ENCODE data around the gene POU5F1. TPM values are rescaled to one million over a fixed set of nuclear protein-coding genes. Genes with fewer than 3 reads are reported as not detected.

Gene POU5F1
- total RNA-seq, 1 experiment from 2014 or later: not detected

DNA sequence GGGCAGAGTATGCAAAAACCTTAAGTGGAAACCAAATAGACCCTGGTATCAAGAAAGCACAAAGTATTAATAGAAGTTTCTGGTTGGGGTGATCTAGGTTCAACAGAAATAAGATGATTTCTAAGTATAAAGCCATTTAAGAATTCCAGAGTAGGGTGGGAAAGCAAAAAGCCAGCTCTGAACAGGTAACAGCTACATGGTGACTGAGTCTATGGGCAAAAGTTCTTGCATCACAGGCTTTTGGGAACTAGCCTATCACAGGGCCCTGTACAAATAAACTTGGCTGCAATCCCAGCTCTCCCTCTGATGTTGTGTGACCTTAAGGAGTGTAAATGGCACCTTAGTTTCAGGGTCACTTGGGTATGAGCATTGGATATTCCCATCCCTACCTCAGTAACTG, 6.6 kb downstream of the POU5F1 start:
- no peaks in the 10 kb centered on the region for H3K27me3 ChIP-seq (replicated peaks; ENCODE audit: insufficient read depth, low read depth, low read length, poor library complexity)
- H3K36me3 ChIP-seq (ENCODE audit: insufficient read depth, low read length, poor library complexity, severe bottlenecking): peaks cover 21% of the 10 kb centered on the region
- ChIA-PET POLR2A (ENCODE audit: low non-redundant PET) (no interaction called here), CTCF (interaction anchor here (0.6 kb wide), 1 partner anchor 213 kb away, joined by 9 read pairs; no protein-coding TSS in a partner anchor)
- DNase-seq (ENCODE audit: low spot score): no peak
- no TSS peak for BruUV-seq (replicated peaks)
- H3K4me1 ChIP-seq (ENCODE audit: insufficient read depth, low read length, poor library complexity, severe bottlenecking): no peaks in the 10 kb centered on the region
- intact Hi-C loops (cut with micrococcal nuclease; ENCODE audit: unreplicated experiment): no loop called here
- no peaks in the 10 kb centered on the region for H3K9me3 ChIP-seq (ENCODE audit: low read depth, low read length, poor library complexity, severe bottlenecking)
- no peak for TF ChIP-seq EZH2 (IDR thresholded peaks at IDR 0.05; ENCODE audit: borderline replicate concordance, low read depth, low read length, poor library complexity, severe bottlenecking)
- TF ChIP-seq, protein P1, sequence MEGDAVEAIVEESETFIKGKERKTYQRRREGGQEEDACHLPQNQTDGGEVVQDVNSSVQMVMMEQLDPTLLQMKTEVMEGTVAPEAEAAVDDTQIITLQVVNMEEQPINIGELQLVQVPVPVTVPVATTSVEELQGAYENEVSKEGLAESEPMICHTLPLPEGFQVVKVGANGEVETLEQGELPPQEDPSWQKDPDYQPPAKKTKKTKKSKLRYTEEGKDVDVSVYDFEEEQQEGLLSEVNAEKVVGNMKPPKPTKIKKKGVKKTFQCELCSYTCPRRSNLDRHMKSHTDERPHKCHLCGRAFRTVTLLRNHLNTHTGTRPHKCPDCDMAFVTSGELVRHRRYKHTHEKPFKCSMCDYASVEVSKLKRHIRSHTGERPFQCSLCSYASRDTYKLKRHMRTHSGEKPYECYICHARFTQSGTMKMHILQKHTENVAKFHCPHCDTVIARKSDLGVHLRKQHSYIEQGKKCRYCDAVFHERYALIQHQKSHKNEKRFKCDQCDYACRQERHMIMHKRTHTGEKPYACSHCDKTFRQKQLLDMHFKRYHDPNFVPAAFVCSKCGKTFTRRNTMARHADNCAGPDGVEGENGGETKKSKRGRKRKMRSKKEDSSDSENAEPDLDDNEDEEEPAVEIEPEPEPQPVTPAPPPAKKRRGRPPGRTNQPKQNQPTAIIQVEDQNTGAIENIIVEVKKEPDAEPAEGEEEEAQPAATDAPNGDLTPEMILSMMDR (conservative IDR thresholded peaks at IDR 0.05; ENCODE audit: low read depth, low read length): no peak
- no peak overlapping the region for H3K4me3 ChIP-seq (ENCODE audit: low read depth, low read length, poor library complexity, severe bottlenecking)
- H3K27ac ChIP-seq (ENCODE audit: low read depth, low read length, poor library complexity, severe bottlenecking): no peak overlapping the region

DNA sequence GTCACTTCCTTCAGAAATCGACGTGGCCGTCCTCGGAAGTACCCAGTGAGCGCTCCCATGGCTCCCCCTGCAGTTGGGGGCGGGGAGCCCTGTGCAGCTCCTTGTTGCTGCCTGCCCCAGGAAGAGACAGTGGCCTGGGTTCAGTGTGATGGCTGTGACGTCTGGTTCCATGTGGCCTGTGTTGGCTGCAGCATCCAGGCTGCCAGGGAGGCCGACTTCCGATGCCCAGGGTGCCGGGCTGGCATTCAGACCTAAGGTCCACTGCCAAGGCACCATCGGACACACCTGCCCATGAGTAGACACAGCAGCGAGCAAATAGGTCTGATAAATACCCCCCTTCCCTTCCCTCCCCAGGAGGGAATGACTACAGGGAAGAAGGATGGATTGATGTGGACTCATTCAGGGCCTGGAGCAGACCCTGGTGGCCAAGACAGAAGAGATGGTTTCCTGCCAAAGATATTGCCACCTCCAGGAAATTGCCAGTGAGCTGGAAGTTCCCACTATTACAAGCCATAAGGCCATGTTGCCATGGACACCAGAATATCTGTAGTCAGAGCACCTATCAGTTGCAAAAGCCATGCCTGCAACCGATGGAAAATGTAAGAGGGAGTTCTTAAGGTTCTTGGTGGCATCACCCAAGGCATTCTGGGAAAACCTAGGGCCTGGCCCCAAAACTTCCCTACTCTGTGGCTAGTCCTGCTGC, 7.9 kb downstream of the POU5F1 start:
- no peak overlapping the region for H3K27ac ChIP-seq (ENCODE audit: low read depth, low read length, poor library complexity, severe bottlenecking)
- no peak for TF ChIP-seq EZH2 (IDR thresholded peaks at IDR 0.05; ENCODE audit: borderline replicate concordance, low read depth, low read length, poor library complexity, severe bottlenecking)
- TF ChIP-seq, protein P1 (conservative IDR thresholded peaks at IDR 0.05; ENCODE audit: low read depth, low read length): no peak
- no peak for DNase-seq (ENCODE audit: low spot score)
- no TSS peak for BruUV-seq (replicated peaks)
- ChIA-PET CTCF (no interaction called here), POLR2A (ENCODE audit: low non-redundant PET) (no interaction called here)
- no peaks in the 10 kb centered on the region for H3K4me1 ChIP-seq (ENCODE audit: insufficient read depth, low read length, poor library complexity, severe bottlenecking)
- no peaks in the 10 kb centered on the region for H3K9me3 ChIP-seq (ENCODE audit: low read depth, low read length, poor library complexity, severe bottlenecking)
- no peaks in the 10 kb centered on the region for H3K27me3 ChIP-seq (replicated peaks; ENCODE audit: insufficient read depth, low read depth, low read length, poor library complexity)
- H3K4me3 ChIP-seq (ENCODE audit: low read depth, low read length, poor library complexity, severe bottlenecking): no peak overlapping the region
- intact Hi-C loops (cut with micrococcal nuclease; ENCODE audit: unreplicated experiment): no loop called here
- H3K36me3 ChIP-seq (ENCODE audit: insufficient read depth, low read length, poor library complexity, severe bottlenecking): peaks cover 21% of the 10 kb centered on the region

DNA sequence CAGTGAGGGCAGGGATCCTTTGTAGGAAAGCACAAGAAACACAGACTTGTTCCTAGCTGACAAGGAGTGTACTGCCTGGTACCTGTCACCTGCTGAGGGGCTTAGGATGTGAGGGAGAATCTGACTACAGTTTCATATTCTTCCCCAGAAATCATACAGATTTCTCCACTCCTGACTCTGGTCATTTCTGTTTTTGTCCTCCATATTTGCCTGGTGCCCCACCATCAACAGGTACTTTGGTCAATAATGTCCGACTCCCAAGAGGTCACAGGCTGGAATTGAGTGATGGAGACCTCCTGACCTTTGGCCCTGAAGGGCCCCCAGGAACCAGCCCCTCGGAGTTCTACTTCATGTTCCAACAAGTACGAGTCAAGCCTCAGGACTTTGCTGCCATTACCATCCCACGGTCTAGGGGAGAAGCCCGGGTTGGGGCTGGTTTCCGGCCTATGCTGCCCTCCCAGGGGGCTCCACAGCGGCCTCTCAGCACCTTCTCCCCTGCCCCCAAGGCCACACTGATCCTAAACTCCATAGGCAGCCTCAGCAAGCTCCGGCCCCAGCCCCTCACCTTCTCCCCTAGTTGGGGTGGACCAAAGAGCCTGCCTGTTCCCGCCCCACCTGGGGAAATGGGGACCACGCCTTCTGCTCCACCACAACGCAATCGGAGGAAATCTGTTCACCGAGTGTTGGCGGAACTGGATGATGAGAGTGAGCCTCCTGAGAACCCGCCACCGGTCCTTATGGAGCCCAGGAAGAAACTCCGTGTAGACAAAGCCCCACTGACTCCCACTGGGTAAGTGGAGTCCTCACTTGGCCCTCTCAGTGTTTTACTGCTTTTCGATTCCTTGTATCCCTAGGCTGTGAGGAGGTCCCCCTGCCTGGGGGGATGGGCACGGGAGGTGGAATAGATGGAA, 9.0 kb downstream of the POU5F1 start:
- DNase-seq (ENCODE audit: low spot score): no peak
- Histone ChIP-seq H3K4me3 (ENCODE audit: low read depth, low read length, poor library complexity, severe bottlenecking) (no peak overlapping the region), H3K9me3 (ENCODE audit: low read depth, low read length, poor library complexity, severe bottlenecking) (no peaks in the 10 kb centered on the region), H3K27ac (ENCODE audit: low read depth, low read length, poor library complexity, severe bottlenecking) (no peak overlapping the region), H3K36me3 (ENCODE audit: insufficient read depth, low read length, poor library complexity, severe bottlenecking) (peaks cover 21% of the 10 kb centered on the region), H3K4me1 (ENCODE audit: insufficient read depth, low read length, poor library complexity, severe bottlenecking) (peaks cover 5% of the 10 kb centered on the region), H3K27me3 (replicated peaks; ENCODE audit: insufficient read depth, low read depth, low read length, poor library complexity) (no peaks in the 10 kb centered on the region)
- ChIA-PET CTCF (no interaction called here), POLR2A (ENCODE audit: low non-redundant PET) (no interaction called here)
- BruUV-seq (replicated peaks): no TSS peak
- TF ChIP-seq, protein P1 (conservative IDR thresholded peaks at IDR 0.05; ENCODE audit: low read depth, low read length): no peak
- TF ChIP-seq EZH2 (IDR thresholded peaks at IDR 0.05; ENCODE audit: borderline replicate concordance, low read depth, low read length, poor library complexity, severe bottlenecking): no peak
- intact Hi-C loops (cut with micrococcal nuclease; ENCODE audit: unreplicated experiment): no loop called here

Data from A673 (cell line).